Natural killer cell (primary cell): Measurements from ENCODE around the gene FAR1. TPM values are rescaled to one million over a fixed set of nuclear protein-coding genes. Genes with fewer than 3 reads are reported as not detected.

Source experiments
- ATAC-seq, 3 donors: fragments of 150-1000 bp in 2 of 3; fragments of 200-7000 bp in 1 of 3; cut with Tn5 transposase; 1 replicate in 1 of 3; 2 replicates in 2 of 3; pipeline ENCODE4 v1.10.0; 2021; ENCODE audit warnings: mild to moderate bottlenecking in 2 of 3, moderate library complexity in 2 of 3
- DNase-seq, 2 donors: peaks; one replicate each; pipeline versions ENCODE4 v3.0.0 to v3.0.0-alpha.2; 2013 to 2021; ENCODE audit warnings: mixed read lengths in 1 of 2
- H3K27ac ChIP-seq: one replicate; pipeline ENCODE4 v1.5.1; 2013; ENCODE audit warnings: mild to moderate bottlenecking, low read length
- H3K27me3 ChIP-seq: one replicate; pipeline ENCODE4 v1.6.1; 2013; ENCODE audit warnings: low read length; ENCODE audit not compliant: control insufficient read depth, insufficient read depth
- H3K36me3 ChIP-seq: one replicate; pipeline ENCODE4 v1.6.1; 2013; ENCODE audit warnings: low read length; ENCODE audit not compliant: control insufficient read depth, insufficient read depth
- H3K4me1 ChIP-seq: one replicate; pipeline ENCODE4 v1.6.1; 2013; ENCODE audit warnings: low read length; ENCODE audit not compliant: control insufficient read depth, insufficient read depth
- H3K4me3 ChIP-seq: one replicate; pipeline ENCODE4 v1.5.1; 2013; ENCODE audit warnings: low read length
- H3K9me3 ChIP-seq: one replicate; pipeline ENCODE4 v1.6.1; 2013; ENCODE audit warnings: low read length; ENCODE audit not compliant: control insufficient read depth, insufficient read depth
- H3K27ac Mint-ChIP-seq, 2 donors: one replicate each; pipeline ENCODE4 v1.8.0; 2022; ENCODE audit warnings: mild to moderate bottlenecking in 2 of 2, mixed read lengths in 2 of 2, moderate library complexity in 1 of 2
- H3K27me3 Mint-ChIP-seq, 2 donors: one replicate each; pipeline ENCODE4 v1.8.0; 2022; ENCODE audit warnings: low read depth in 2 of 2, mixed read lengths in 2 of 2
- H3K36me3 Mint-ChIP-seq: one replicate; pipeline ENCODE4 v1.8.0; 2022; ENCODE audit warnings: mixed read lengths
- H3K4me1 Mint-ChIP-seq, 2 donors: one replicate each; pipeline ENCODE4 v1.8.0; 2022; ENCODE audit warnings: mixed read lengths in 2 of 2
- H3K4me3 Mint-ChIP-seq: one replicate; pipeline ENCODE4 v1.8.0; 2022; ENCODE audit warnings: mild to moderate bottlenecking, moderate library complexity, mixed read lengths
- H3K9me3 Mint-ChIP-seq, 2 donors: one replicate each; pipeline ENCODE4 v1.8.0; 2022; ENCODE audit warnings: mixed read lengths in 2 of 2
- WGBS: methylation state at CpG from one replicate; pipeline ENCODE4 v1.1.7; 2013; ENCODE audit warnings: missing lambda C conversion rate; ENCODE audit not compliant: insufficient coverage; 5-methylcytosine and 5-hydroxymethylcytosine counted together
- intact Hi-C: fragments of 100-400 bp; cut with micrococcal nuclease; formaldehyde crosslinking; loops from one replicate; pipeline ENCODE4 v1.14.2; 2022
- total RNA-seq, 4 donors: library from RNA; stranded (reverse); fragments of 120-200 nt in 1 of 4; gene quantifications; one replicate each; pipeline versions ENCODE4 v1.2.3 to v1.2.4, GENCODE V29; 2013 to 2022
- TF ChIP-seq, protein P1 (sequence below): fragments of 200-600 bp; IDR thresholded peaks from one replicate; pipeline ENCODE4 v1.8.0; 2022; ENCODE audit warnings: antibody characterized with exemption

FAR1 gene
- total RNA-seq, 3 donors from 2014 or later (not counting 1 experiment from before 2014, with no cell fraction given): 59.5 to 74.7 (median 74.6) TPM

DNA sequence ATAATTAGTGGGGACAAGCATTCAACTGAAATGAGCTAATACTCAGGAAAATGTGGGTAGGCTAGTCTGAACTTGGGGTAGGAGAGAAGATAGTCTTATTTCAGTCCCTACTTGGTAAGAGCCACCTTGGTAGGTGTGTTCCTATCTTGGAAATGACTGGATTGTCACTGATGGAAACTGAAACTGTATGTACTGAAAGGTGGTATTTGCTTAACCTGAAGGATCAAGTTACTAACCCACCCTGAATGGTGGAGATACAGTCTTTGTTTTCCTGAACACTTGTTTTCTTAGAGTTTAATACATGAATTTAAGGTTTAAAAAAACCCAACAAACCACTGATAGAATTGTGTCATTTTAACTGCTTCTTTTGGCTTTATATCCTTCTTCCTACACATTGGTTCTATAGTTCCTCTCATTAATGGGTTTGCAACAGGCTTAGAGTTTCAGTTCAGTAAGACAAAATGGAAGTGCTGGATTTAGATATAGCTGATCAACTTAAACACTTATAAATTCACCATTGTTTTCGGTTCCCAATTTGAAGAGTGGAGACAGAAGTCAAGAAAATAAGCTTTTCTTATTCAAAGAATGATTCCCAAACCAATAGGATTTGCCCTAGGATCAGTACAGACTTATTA is 4.2 kb downstream of the FAR1 start:
- H3K36me3 Mint-ChIP-seq: no peaks in the 10 kb centered on the region
- Histone ChIP-seq H3K27ac (no peak overlapping the region), H3K27me3 (no peaks in the 10 kb centered on the region), H3K4me3 (no peak overlapping the region), H3K36me3 (no peaks in the 10 kb centered on the region), H3K4me1 (peaks cover 18% of the 10 kb centered on the region), H3K9me3 (no peaks in the 10 kb centered on the region)
- H3K4me3 Mint-ChIP-seq: no peak overlapping the region
- no peaks in the 10 kb centered on the region for H3K9me3 Mint-ChIP-seq
- DNase-seq: no peak
- H3K27ac Mint-ChIP-seq: no peak overlapping the region
- TF ChIP-seq, protein P1, sequence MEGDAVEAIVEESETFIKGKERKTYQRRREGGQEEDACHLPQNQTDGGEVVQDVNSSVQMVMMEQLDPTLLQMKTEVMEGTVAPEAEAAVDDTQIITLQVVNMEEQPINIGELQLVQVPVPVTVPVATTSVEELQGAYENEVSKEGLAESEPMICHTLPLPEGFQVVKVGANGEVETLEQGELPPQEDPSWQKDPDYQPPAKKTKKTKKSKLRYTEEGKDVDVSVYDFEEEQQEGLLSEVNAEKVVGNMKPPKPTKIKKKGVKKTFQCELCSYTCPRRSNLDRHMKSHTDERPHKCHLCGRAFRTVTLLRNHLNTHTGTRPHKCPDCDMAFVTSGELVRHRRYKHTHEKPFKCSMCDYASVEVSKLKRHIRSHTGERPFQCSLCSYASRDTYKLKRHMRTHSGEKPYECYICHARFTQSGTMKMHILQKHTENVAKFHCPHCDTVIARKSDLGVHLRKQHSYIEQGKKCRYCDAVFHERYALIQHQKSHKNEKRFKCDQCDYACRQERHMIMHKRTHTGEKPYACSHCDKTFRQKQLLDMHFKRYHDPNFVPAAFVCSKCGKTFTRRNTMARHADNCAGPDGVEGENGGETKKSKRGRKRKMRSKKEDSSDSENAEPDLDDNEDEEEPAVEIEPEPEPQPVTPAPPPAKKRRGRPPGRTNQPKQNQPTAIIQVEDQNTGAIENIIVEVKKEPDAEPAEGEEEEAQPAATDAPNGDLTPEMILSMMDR: no peak
- H3K4me1 Mint-ChIP-seq: peaks cover 69 to 76% of the 10 kb centered on the region in 2 donors
- 80% methylated on average over 1 of the region's 1 CpG for WGBS
- no peak for ATAC-seq
- intact Hi-C loops: no loop called here
- H3K27me3 Mint-ChIP-seq: no peaks in the 10 kb centered on the region

DNA sequence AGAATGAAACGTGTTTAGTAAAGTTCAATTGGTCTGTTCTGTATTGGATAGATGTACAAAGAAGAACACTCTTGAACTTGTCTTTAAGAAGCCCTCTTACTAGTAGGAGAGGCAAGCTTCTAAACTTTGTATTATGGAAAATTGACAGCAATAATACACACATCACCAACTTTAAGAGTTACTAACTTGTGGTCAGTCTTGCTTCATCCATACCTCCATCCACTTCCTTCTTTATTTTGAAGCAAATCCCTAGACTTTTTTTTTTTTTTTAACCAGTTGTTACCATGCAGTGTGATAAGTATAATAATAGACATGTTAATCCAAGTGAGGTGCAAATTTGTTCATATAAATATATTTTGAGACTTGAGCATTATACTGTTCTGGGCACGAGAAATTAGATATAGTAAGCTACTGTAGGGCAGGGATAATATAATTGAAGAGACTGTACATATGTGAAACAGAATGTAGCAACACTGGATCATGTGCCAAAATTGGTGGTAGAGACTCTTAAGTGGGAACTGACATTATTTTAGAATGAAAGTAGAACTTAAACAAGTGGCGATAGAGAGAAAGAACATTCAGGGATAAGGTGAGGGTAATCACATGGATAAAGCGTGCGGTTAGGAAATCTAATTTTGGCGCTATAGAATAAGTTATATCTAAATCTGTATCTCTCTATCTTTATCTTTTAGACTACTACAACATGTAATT is 6.5 kb downstream of the FAR1 start:
- intact Hi-C loops: no loop called here
- no peaks in the 10 kb centered on the region for H3K9me3 Mint-ChIP-seq
- 97% methylated on average over 3 of the region's 6 CpGs for WGBS
- H3K27ac Mint-ChIP-seq: peak overlapping the region in 1 of 2 donors; percentile 20
- H3K36me3 Mint-ChIP-seq: no peaks in the 10 kb centered on the region
- H3K9me3 ChIP-seq: no peaks in the 10 kb centered on the region
- H3K4me3 ChIP-seq: no peak overlapping the region
- no peak overlapping the region for H3K27ac ChIP-seq
- H3K27me3 Mint-ChIP-seq: no peaks in the 10 kb centered on the region
- peaks cover 63 to 71% of the 10 kb centered on the region in 2 donors for H3K4me1 Mint-ChIP-seq
- H3K4me3 Mint-ChIP-seq: no peak overlapping the region
- DNase-seq: no peak
- H3K36me3 ChIP-seq: no peaks in the 10 kb centered on the region
- H3K4me1 ChIP-seq: peaks cover 5% of the 10 kb centered on the region
- TF ChIP-seq, protein P1: no peak
- H3K27me3 ChIP-seq: no peaks in the 10 kb centered on the region
- ATAC-seq: peak in 1 of 3 donors; percentile 30

DNA sequence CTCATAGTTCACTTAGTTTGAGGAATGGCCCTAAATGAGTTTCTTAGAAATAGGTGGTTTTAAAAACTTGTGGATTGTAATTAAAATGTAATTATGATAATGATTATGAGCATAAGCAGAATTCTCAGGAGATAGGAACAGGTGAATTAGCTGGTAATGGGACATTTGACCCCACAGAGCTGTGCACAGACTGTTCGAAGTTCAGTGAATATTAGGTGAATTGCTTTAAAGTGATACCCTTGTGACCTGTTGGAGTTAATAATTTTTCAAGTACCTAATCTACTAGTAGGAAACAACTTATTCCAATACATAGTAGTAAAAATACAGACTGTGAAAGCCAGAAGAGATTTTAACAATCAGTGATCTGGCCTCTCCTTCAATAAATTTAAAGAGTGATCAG is 8.1 kb downstream of the FAR1 start:
- no peak overlapping the region for H3K4me3 Mint-ChIP-seq
- Histone ChIP-seq H3K4me3 (no peak overlapping the region), H3K4me1 (peaks cover 6% of the 10 kb centered on the region)

More for the DNA sequence above, 8.1 kb downstream of the FAR1 start:
- H3K9me3 ChIP-seq: no peaks in the 10 kb centered on the region
- ATAC-seq: no peak
- no peaks in the 10 kb centered on the region for H3K36me3 Mint-ChIP-seq
- H3K27ac ChIP-seq: no peak overlapping the region
- intact Hi-C loops: no loop called here
- WGBS: 100% methylated on average over 1 of the region's 1 CpG
- peak overlapping the region in 1 of 2 donors; percentile 8 for H3K27ac Mint-ChIP-seq
- DNase-seq: no peak
- no peaks in the 10 kb centered on the region for H3K27me3 ChIP-seq
- TF ChIP-seq, protein P1: no peak
- H3K27me3 Mint-ChIP-seq: no peaks in the 10 kb centered on the region
- H3K9me3 Mint-ChIP-seq: no peaks in the 10 kb centered on the region
- H3K36me3 ChIP-seq: no peaks in the 10 kb centered on the region
- H3K4me1 Mint-ChIP-seq: peaks cover 67 to 74% of the 10 kb centered on the region in 2 donors
